T-cell (primary cell): ENCODE results near the gene CDC37L1. TPM values are rescaled to one million over a fixed set of nuclear protein-coding genes. Genes with fewer than 3 reads are reported as not detected.
A peak's percentile ranks its signal among the peaks of the same experiment; 100 is the strongest.

Experiments
- ATAC-seq, 4 experiments: fragments of 200-7000 bp in 3 of 4; fragments of 150-1000 bp in 1 of 4; cut with Tn5 transposase; replicated peaks in 1 of 4; 1 replicate in 3 of 4; 2 replicates in 1 of 4; pipeline ENCODE4 v1.10.0; 2021; ENCODE audit warnings: moderate library complexity in 3 of 4, mild to moderate bottlenecking in 2 of 4, moderate number of reproducible peaks in 1 of 4
- CTCF ChIA-PET, 2 donors: fragments of 300-600 bp; sonication (Branson Sonifier 250); formaldehyde crosslinking; loops; one replicate each; lab custom pipeline; 2022; ENCODE audit warnings: antibody characterized with exemption in 2 of 2; lab: Charles Lee
- POLR2A ChIA-PET, 2 donors: fragments of 300-600 bp; sonication (Branson Sonifier 250); formaldehyde crosslinking; loops; one replicate each; lab custom pipeline; 2022; ENCODE audit warnings: antibody characterized with exemption in 2 of 2; lab: Charles Lee
- DNase-seq, 35 experiments: peaks; one replicate each; pipeline versions ENCODE4 v3.0.0 to v3.0.0-alpha.2; 2013 to 2023
- H3K27ac ChIP-seq: one replicate; pipeline ENCODE4 v1.5.1; 2013; ENCODE audit warnings: low read length
- H3K27me3 ChIP-seq, 2 experiments: replicated peaks in 1 of 2; 1 replicate in 1 of 2; 2 replicates in 1 of 2; pipeline versions ENCODE4 v1.6.1 to v1.7.0; 2013; ENCODE audit warnings: low read length in 1 of 2, mixed read lengths in 1 of 2; ENCODE audit not compliant: control insufficient read depth in 2 of 2, insufficient read depth in 2 of 2; ENCODE audit errors: extremely low read depth in 1 of 2
- H3K36me3 ChIP-seq, 2 donors: 1 replicate in 1 of 2; 2 replicates in 1 of 2; pipeline versions ENCODE4 v1.6.1 to v1.7.0; 2013; ENCODE audit warnings: low read length in 1 of 2; ENCODE audit not compliant: control insufficient read depth in 2 of 2, insufficient read depth in 1 of 2; ENCODE audit errors: extremely low read depth in 1 of 2
- H3K4me1 ChIP-seq, 2 experiments: 1 replicate in 1 of 2; 2 replicates in 1 of 2; pipeline versions ENCODE4 v1.6.1 to v1.7.0; 2013; ENCODE audit warnings: low read length in 2 of 2, mixed read lengths in 1 of 2; ENCODE audit not compliant: insufficient read depth in 2 of 2, control insufficient read depth in 1 of 2; ENCODE audit errors: extremely low read depth in 1 of 2
- H3K4me3 ChIP-seq, 2 donors: 1 replicate in 1 of 2; 2 replicates in 1 of 2; pipeline versions ENCODE4 v1.5.1 to v1.7.0; 2013; ENCODE audit warnings: mild to moderate bottlenecking in 2 of 2, low read length in 1 of 2, moderate library complexity in 1 of 2; ENCODE audit not compliant: control insufficient read depth in 1 of 2; ENCODE audit errors: extremely low read depth in 1 of 2
- H3K9me3 ChIP-seq: 2 replicates; pipeline ENCODE4 v1.7.0; 2013
- H3K27ac Mint-ChIP-seq, 2 donors: one replicate each; pipeline ENCODE4 v1.8.0; 2020 to 2021; ENCODE audit warnings: mild to moderate bottlenecking in 2 of 2, mixed read lengths in 2 of 2
- H3K27me3 Mint-ChIP-seq, 2 donors: one replicate each; pipeline ENCODE4 v1.8.0; 2021 to 2022; ENCODE audit warnings: mixed read lengths in 2 of 2
- H3K36me3 Mint-ChIP-seq: one replicate; pipeline ENCODE4 v1.8.0; 2021; ENCODE audit warnings: mixed read lengths
- H3K4me1 Mint-ChIP-seq, 3 donors: one replicate each; pipeline ENCODE4 v1.8.0; 2020 to 2022; ENCODE audit warnings: mixed read lengths in 3 of 3, mild to moderate bottlenecking in 1 of 3
- H3K4me3 Mint-ChIP-seq, 3 donors: one replicate each; pipeline ENCODE4 v1.8.0; 2020 to 2022; ENCODE audit warnings: mild to moderate bottlenecking in 3 of 3, mixed read lengths in 3 of 3, moderate library complexity in 3 of 3
- H3K9me3 Mint-ChIP-seq, 3 donors: one replicate each; pipeline ENCODE4 v1.8.0; 2020 to 2022; ENCODE audit warnings: mixed read lengths in 3 of 3
- WGBS: methylation state at CpG from one replicate; pipeline ENCODE4 v1.1.5; 2013; ENCODE audit warnings: missing lambda C conversion rate; ENCODE audit not compliant: insufficient coverage; 5-methylcytosine and 5-hydroxymethylcytosine counted together
- total RNA-seq, 35 experiments: library from RNA in 6 of 35; stranded (reverse) in 6 of 35; fragments of 120-200 nt in 1 of 35; gene quantifications; one replicate each; pipeline versions ENCODE4 v1.2.1 to v1.2.4 and lab custom pipeline; 2013 to 2026

The CDC37L1 gene
- total RNA-seq, 5 donors from 2014 or later (not counting 1 experiment from before 2014, with no cell fraction given): 20.6 to 26.8 (median 23.7) TPM

GRCh38 chr9:4706971-4707622 is 27.7 kb downstream of the CDC37L1 start:
- DNase-seq (no peak), ATAC-seq (no peak)
- 97% methylated on average over 2 of the region's 4 CpGs for whole genome bisulfite sequencing
- H3K27me3 Mint-ChIP-seq: no peaks in the 10 kb centered on the region
- H3K9me3 Mint-ChIP-seq: no peaks in the 10 kb centered on the region
- H3K27ac Mint-ChIP-seq: peak overlapping the region in 1 of 2 donors; percentile 73
- ChIA-PET POLR2A (interaction anchor here in 1 of 2 donors (0.6 kb wide), 1 partner anchor 32 kb away, joined by 4 read pairs; no protein-coding TSS in a partner anchor), CTCF (no interaction called here)
- H3K27me3 ChIP-seq: no peaks in the 10 kb centered on the region
- peaks cover 49% of the 10 kb centered on the region for H3K36me3 Mint-ChIP-seq
- no peaks in the 10 kb centered on the region for H3K9me3 ChIP-seq
- no peak overlapping the region for H3K4me3 Mint-ChIP-seq
- H3K4me1 Mint-ChIP-seq: peaks cover 7 to 11% (median 8%) of the 10 kb centered on the region in 3 donors
- H3K4me1 ChIP-seq: no peaks in the 10 kb centered on the region
- H3K36me3 ChIP-seq: peaks cover 4 to 43% of the 10 kb centered on the region in 2 donors
- no peak overlapping the region for H3K27ac ChIP-seq
- H3K4me3 ChIP-seq: no peak overlapping the region

- CTCF ChIA-PET: no interaction called here
Measured at GRCh38 chr9:4709380-4709779, 30.0 kb downstream of the CDC37L1 start.

DNA sequence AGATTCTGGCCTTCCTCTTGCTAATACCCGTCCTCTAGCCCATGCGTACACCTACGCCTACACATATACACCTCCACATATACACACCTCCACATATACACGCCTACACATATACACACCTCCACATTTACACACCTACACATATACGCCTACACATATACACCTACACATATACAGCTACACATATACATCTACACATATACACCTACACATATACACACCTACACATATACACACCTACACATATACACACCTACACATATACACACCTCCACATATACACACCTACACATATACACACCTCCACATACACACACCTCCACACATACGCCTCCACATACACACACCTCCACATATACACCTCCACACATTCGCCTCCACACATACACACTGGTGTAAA is 34.5 kb downstream of the CDC37L1 start:
- Histone ChIP-seq H3K36me3 (peaks cover 4 to 66% of the 10 kb centered on the region in 2 donors), H3K4me3 (no peak overlapping the region), H3K4me1 (no peaks in the 10 kb centered on the region), H3K27ac (no peak overlapping the region), H3K9me3 (no peaks in the 10 kb centered on the region), H3K27me3 (no peaks in the 10 kb centered on the region)
- Mint-ChIP-seq H3K36me3 (peaks cover 48% of the 10 kb centered on the region), H3K4me1 (peaks cover 0 to 5% (median 0%) of the 10 kb centered on the region in 3 donors), H3K27me3 (no peaks in the 10 kb centered on the region), H3K27ac (no peak overlapping the region), H3K4me3 (no peak overlapping the region), H3K9me3 (no peaks in the 10 kb centered on the region)
- ATAC-seq (no peak), DNase-seq (peak in 1 of 35 experiments; percentile 7)
- 64% methylated on average over 4 of the region's 7 CpGs for WGBS
- ChIA-PET CTCF (interaction anchor here in 1 of 2 donors (0.5 kb wide), 1 partner anchor 22 kb away, joined by 5 read pairs; no protein-coding TSS in a partner anchor), POLR2A (interaction anchor here in 1 of 2 donors (0.5 kb wide), 1 partner anchor 70 kb away, joined by 6 read pairs; no protein-coding TSS in a partner anchor)

More at GRCh38 chr9:4709380-4709779, 30.0 kb downstream of the CDC37L1 start:
- no peaks in the 10 kb centered on the region for H3K27me3 Mint-ChIP-seq
- Histone ChIP-seq H3K4me1 (no peaks in the 10 kb centered on the region), H3K36me3 (peaks cover 4 to 35% of the 10 kb centered on the region in 2 donors), H3K27me3 (no peaks in the 10 kb centered on the region), H3K9me3 (no peaks in the 10 kb centered on the region), H3K27ac (no peak overlapping the region), H3K4me3 (no peak overlapping the region)
- DNase-seq (no peak), ATAC-seq (no peak)
- H3K27ac Mint-ChIP-seq: peak overlapping the region; percentile 58 to 63
- H3K9me3 Mint-ChIP-seq: no peaks in the 10 kb centered on the region
- no peak overlapping the region for H3K4me3 Mint-ChIP-seq
- POLR2A ChIA-PET: interaction anchor here in 1 of 2 donors (0.6 kb wide), 1 partner anchor 15 kb away, joined by 7 read pairs; no protein-coding TSS in a partner anchor
- H3K4me1 Mint-ChIP-seq: peaks cover 7 to 11% (median 8%) of the 10 kb centered on the region in 3 donors
- H3K36me3 Mint-ChIP-seq: peaks cover 37% of the 10 kb centered on the region

DNA sequence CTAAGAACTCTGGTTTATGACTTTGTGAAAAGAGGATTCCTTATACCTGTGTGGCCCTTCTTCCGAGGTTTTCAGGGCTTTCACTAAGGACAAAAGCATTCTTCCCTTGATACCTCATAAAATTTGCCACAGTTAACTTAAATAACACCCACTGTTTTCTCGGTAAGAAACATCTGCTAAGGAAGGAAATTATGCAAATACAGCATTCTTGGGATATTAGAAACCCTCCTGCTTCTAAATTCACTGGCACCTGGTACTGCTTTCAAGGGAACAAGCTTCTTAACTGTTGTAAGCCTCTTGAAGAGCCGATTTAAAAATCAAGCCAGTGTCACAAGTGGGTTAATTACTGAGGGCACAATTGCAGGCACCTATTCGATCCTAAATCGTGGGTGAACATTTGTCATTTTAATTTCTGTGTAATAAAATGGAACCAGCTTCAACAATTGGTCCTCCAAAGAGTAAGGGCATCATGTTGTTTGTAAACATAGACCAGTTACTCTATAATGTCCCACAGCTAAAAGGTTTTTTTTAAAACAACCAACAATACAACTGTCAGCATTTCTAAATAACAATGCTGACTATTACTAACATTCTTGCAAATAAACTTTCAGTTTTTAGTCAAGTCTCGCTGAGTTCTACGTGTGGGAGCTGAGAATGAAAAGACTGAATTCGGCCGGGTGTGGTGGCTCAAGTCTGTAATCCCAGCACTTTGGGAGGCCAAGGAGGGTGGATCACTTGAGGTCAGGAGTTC is 35.1 kb downstream of the CDC37L1 start:
- no peaks in the 10 kb centered on the region for H3K9me3 Mint-ChIP-seq
- H3K9me3 ChIP-seq: no peaks in the 10 kb centered on the region
- H3K27me3 Mint-ChIP-seq: no peaks in the 10 kb centered on the region
- ChIA-PET POLR2A (interaction anchor here in 1 of 2 donors (0.5 to 0.7 kb wide), 3 partner anchors 27 to 111 kb away, joined by 5 to 8 read pairs (median 6); no protein-coding TSS in a partner anchor), CTCF (no interaction called here)
- no peak overlapping the region for H3K27ac ChIP-seq
- ATAC-seq (no peak), DNase-seq (no peak)
- whole genome bisulfite sequencing: 95% methylated on average over 4 of the region's 9 CpGs
- peak overlapping the region in 1 of 2 donors; percentile 16 for H3K27ac Mint-ChIP-seq
- H3K27me3 ChIP-seq: no peaks in the 10 kb centered on the region
- H3K36me3 Mint-ChIP-seq: peaks cover 47% of the 10 kb centered on the region
- peaks cover 4 to 70% of the 10 kb centered on the region in 2 donors for H3K36me3 ChIP-seq
- H3K4me1 ChIP-seq: no peaks in the 10 kb centered on the region
- H3K4me1 Mint-ChIP-seq: peaks cover 0 to 1% (median 0%) of the 10 kb centered on the region in 3 donors
- no peak overlapping the region for H3K4me3 ChIP-seq
- no peak overlapping the region for H3K4me3 Mint-ChIP-seq

- H3K36me3 ChIP-seq: peaks cover 0 to 67% of the 10 kb centered on the region in 2 donors
- H3K9me3 Mint-ChIP-seq: no peaks in the 10 kb centered on the region
- H3K4me1 ChIP-seq: no peaks in the 10 kb centered on the region
- H3K27ac Mint-ChIP-seq: peak overlapping the region in 1 of 2 donors; percentile 34
- no peaks in the 10 kb centered on the region for H3K27me3 Mint-ChIP-seq
- H3K36me3 Mint-ChIP-seq: peaks cover 41% of the 10 kb centered on the region
- H3K4me3 Mint-ChIP-seq: no peak overlapping the region
- H3K4me1 Mint-ChIP-seq: no peaks in the 10 kb centered on the region
- no CpG with 5 or more reads among the region's 1 CpG for WGBS
- no peaks in the 10 kb centered on the region for H3K9me3 ChIP-seq
- POLR2A ChIA-PET: interaction anchor here in 1 of 2 donors (1.2 kb wide), 1 partner anchor 733 kb away, joined by 3 read pairs; no protein-coding TSS in a partner anchor
- no peak for ATAC-seq
- CTCF ChIA-PET: interaction anchor here in 1 of 2 donors (0.8 kb wide), 1 partner anchor 65 kb away, joined by 3 read pairs; no protein-coding TSS in a partner anchor
- no peak overlapping the region for H3K27ac ChIP-seq
- no peaks in the 10 kb centered on the region for H3K27me3 ChIP-seq
- no peak for DNase-seq
- no peak overlapping the region for H3K4me3 ChIP-seq
Measured at GRCh38 chr9:4716163-4716562, 36.8 kb downstream of the CDC37L1 start.

DNA sequence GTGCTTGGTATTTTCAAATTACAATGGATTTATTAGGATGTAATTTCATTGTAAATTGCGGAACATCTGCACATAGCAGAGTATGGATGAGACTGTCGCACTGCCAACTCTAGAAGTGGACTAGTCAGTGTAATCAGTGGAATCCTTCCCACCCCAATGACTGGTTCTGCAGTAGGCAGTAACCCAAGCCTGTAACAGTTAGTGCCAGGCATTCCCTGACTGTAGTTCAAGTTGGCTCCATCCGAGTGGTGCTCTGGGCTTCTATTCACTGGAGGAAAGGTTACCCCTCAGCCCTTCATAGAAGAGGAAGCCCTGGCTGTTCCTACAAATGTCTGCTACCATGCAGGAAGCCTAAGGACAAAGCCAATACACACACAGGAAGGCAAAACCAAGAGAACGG is 38.4 kb downstream of the CDC37L1 start:
- Histone ChIP-seq H3K4me1 (no peaks in the 10 kb centered on the region), H3K36me3 (peaks cover 0 to 68% of the 10 kb centered on the region in 2 donors), H3K27ac (no peak overlapping the region), H3K9me3 (no peaks in the 10 kb centered on the region), H3K4me3 (no peak overlapping the region), H3K27me3 (no peaks in the 10 kb centered on the region)
- DNase-seq (no peak), ATAC-seq (no peak)
- H3K9me3 Mint-ChIP-seq: no peaks in the 10 kb centered on the region
- H3K4me1 Mint-ChIP-seq: no peaks in the 10 kb centered on the region
- peaks cover 41% of the 10 kb centered on the region for H3K36me3 Mint-ChIP-seq
- H3K27ac Mint-ChIP-seq: no peak overlapping the region
- no peak overlapping the region for H3K4me3 Mint-ChIP-seq
- no peaks in the 10 kb centered on the region for H3K27me3 Mint-ChIP-seq
- 80% methylated on average over 1 of the region's 4 CpGs for WGBS
- POLR2A ChIA-PET: no interaction called here
- CTCF ChIA-PET: interaction anchor here in 1 of 2 donors (0.6 kb wide), 1 partner anchor 60 kb away, joined by 3 read pairs; no protein-coding TSS in a partner anchor
